PC-3 (cell line): ENCODE measurements around the gene ABCC10. TPM values are rescaled to one million over a fixed set of nuclear protein-coding genes. Genes with fewer than 3 reads are reported as not detected.
"Not testable (repeated sequence)": the region's sequence is repeated elsewhere in the genome, so short reads cannot be mapped to it uniquely, and the experiment has no call there.

Experiments used
- ATAC-seq: fragments of 200-7000 bp; cut with Tn5 transposase; 2 replicates; pipeline ENCODE4 v1.9.1; 2020; ENCODE audit warnings: mild to moderate bottlenecking, moderate library complexity
- BruUV-seq: library from RNA; stranded (reverse); fragments of 400-500 nt; replicated peaks from 2 replicates; lab custom pipeline; 2021; lab: Mats Ljungman, UMichigan
- CTCF ChIA-PET: fragments of 300-600 bp; sonication (Branson Sonifier 250); formaldehyde crosslinking; loops from one replicate; lab custom pipeline; 2022; ENCODE audit warnings: antibody characterized with exemption; lab: Charles Lee
- POLR2A ChIA-PET: fragments of 300-600 bp; sonication (Branson Sonifier 250); formaldehyde crosslinking; loops from one replicate; lab custom pipeline; 2022; ENCODE audit warnings: antibody characterized with exemption; ENCODE audit not compliant: unreplicated experiment; lab: Charles Lee
- DNase-seq: peaks from one replicate; pipeline ENCODE4 v3.0.0-alpha.2; 2015
- H2AFZ ChIP-seq: fragments of 300-600 bp; sonication (generic); 2 replicates; pipeline ENCODE4 v1.6.0; 2016; ENCODE audit warnings: antibody characterized with exemption, low read length
- H3F3A ChIP-seq: fragments of 300-600 bp; sonication (generic); one replicate; pipeline ENCODE4 v1.6.0; 2017; ENCODE audit warnings: antibody characterized with exemption, low read length, control low read depth, mild to moderate bottlenecking; ENCODE audit not compliant: unreplicated experiment
- H3K27ac ChIP-seq: fragments of 300-600 bp; sonication (generic); 2 replicates; pipeline ENCODE4 v1.5.1; 2016; ENCODE audit warnings: mild to moderate bottlenecking, low read length
- H3K27me3 ChIP-seq: fragments of 300-600 bp; sonication (generic); 2 replicates; pipeline ENCODE4 v1.6.1; 2016; ENCODE audit warnings: low read length, mixed read lengths
- H3K36me3 ChIP-seq: fragments of 300-600 bp; sonication (generic); 2 replicates; pipeline ENCODE4 v1.6.1; 2016; ENCODE audit warnings: low read depth, mixed run types, low read length, mixed read lengths
- H3K4me1 ChIP-seq: fragments of 300-600 bp; sonication (generic); 2 replicates; pipeline ENCODE4 v1.5.1; 2016; ENCODE audit warnings: low read length; ENCODE audit not compliant: insufficient read depth
- H3K4me2 ChIP-seq: fragments of 300-600 bp; sonication (generic); 2 replicates; pipeline ENCODE4 v1.6.0; 2016; ENCODE audit warnings: low read length
- H3K4me3 ChIP-seq: fragments of 300-600 bp; sonication (generic); 2 replicates; pipeline ENCODE4 v1.5.1; 2016; ENCODE audit warnings: mild to moderate bottlenecking, low read length, mixed read lengths
- H3K79me2 ChIP-seq: fragments of 300-600 bp; sonication (generic); 2 replicates; pipeline ENCODE4 v1.6.1; 2017; ENCODE audit warnings: low read length, mixed read lengths
- H3K9ac ChIP-seq: fragments of 300-600 bp; sonication (generic); 2 replicates; pipeline ENCODE4 v1.6.0; 2016; ENCODE audit warnings: mild to moderate bottlenecking, low read length
- H3K9me2 ChIP-seq: fragments of 300-600 bp; sonication (generic); replicated peaks from 2 replicates; pipeline ENCODE4 v1.6.1; 2016; ENCODE audit warnings: mixed run types, low read length, mixed read lengths
- H3K9me3 ChIP-seq: fragments of 300-600 bp; sonication (generic); 2 replicates; pipeline ENCODE4 v1.6.1; 2016; ENCODE audit warnings: low read length, mixed read lengths
- H4K20me1 ChIP-seq: fragments of 300-600 bp; sonication (generic); 2 replicates; pipeline ENCODE4 v1.6.1; 2016; ENCODE audit warnings: low read length, mixed read lengths
- EZH2 ChIP-seq: fragments of 300-600 bp; sonication (generic); IDR thresholded peaks from one replicate; pipeline ENCODE4 v1.6.1; 2017; ENCODE audit warnings: antibody characterized with exemption, mild to moderate bottlenecking, low read length; ENCODE audit not compliant: unreplicated experiment
- EZH2phosphoT487 ChIP-seq: fragments of 300-600 bp; sonication (generic); IDR thresholded peaks from 2 replicates; pipeline ENCODE4 v1.6.1; 2018; ENCODE audit warnings: mild to moderate bottlenecking, antibody characterized with exemption, low read length, borderline replicate concordance
- intact Hi-C: fragments of 100-400 bp; cut with micrococcal nuclease; formaldehyde crosslinking; loops from 2 replicates; pipeline ENCODE4 v1.9.0; 2023
- total RNA-seq: library from RNA; depleted of rRNA; stranded (reverse); fragments of >200 nt; gene quantifications from 2 replicates; pipeline ENCODE4 v1.2.3, GENCODE V29; 2014
- TF ChIP-seq, protein P1 (sequence below): fragments of 300-600 bp; sonication (generic); conservative IDR thresholded peaks from 2 replicates; pipeline ENCODE4 v1.5.1; 2017; ENCODE audit warnings: antibody characterized with exemption, low read depth, mild to moderate bottlenecking, low read length

ABCC10 gene
- total RNA-seq, 1 experiment from 2014 or later: 23.1 TPM

- intact Hi-C loops: no loop called here
- H3K27me3 ChIP-seq: no peaks in the 10 kb centered on the region
- no peaks in the 10 kb centered on the region for H3F3A ChIP-seq
- no peak for ATAC-seq
- H3K36me3 ChIP-seq: no peaks in the 10 kb centered on the region
- H3K9me3 ChIP-seq: no peaks in the 10 kb centered on the region
- no peak overlapping the region for H3K9ac ChIP-seq
- no peaks in the 10 kb centered on the region for H3K79me2 ChIP-seq
- no peak overlapping the region for H3K27ac ChIP-seq
- BruUV-seq: no TSS peak
- TF ChIP-seq, protein P1, sequence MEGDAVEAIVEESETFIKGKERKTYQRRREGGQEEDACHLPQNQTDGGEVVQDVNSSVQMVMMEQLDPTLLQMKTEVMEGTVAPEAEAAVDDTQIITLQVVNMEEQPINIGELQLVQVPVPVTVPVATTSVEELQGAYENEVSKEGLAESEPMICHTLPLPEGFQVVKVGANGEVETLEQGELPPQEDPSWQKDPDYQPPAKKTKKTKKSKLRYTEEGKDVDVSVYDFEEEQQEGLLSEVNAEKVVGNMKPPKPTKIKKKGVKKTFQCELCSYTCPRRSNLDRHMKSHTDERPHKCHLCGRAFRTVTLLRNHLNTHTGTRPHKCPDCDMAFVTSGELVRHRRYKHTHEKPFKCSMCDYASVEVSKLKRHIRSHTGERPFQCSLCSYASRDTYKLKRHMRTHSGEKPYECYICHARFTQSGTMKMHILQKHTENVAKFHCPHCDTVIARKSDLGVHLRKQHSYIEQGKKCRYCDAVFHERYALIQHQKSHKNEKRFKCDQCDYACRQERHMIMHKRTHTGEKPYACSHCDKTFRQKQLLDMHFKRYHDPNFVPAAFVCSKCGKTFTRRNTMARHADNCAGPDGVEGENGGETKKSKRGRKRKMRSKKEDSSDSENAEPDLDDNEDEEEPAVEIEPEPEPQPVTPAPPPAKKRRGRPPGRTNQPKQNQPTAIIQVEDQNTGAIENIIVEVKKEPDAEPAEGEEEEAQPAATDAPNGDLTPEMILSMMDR: no peak
- no peaks in the 10 kb centered on the region for H3K4me1 ChIP-seq
- no peak overlapping the region for H3K4me2 ChIP-seq
- H3K4me3 ChIP-seq: no peak overlapping the region
- H2AFZ ChIP-seq: no peak overlapping the region
- CTCF ChIA-PET: no interaction called here
- H4K20me1 ChIP-seq: no peaks in the 10 kb centered on the region
- no peaks in the 10 kb centered on the region for H3K9me2 ChIP-seq
- no peak for DNase-seq
- POLR2A ChIA-PET: no interaction called here
These were observed 10.4 kb upstream of the ABCC10 start for GRCh38 chr6:43416935-43417334.

- ChIA-PET POLR2A (no interaction called here), CTCF (no interaction called here)
- Histone ChIP-seq H3K9ac (no peak overlapping the region), H3K4me3 (no peak overlapping the region), H3K36me3 (no peaks in the 10 kb centered on the region), H3K79me2 (no peaks in the 10 kb centered on the region), H3F3A (no peaks in the 10 kb centered on the region), H4K20me1 (no peaks in the 10 kb centered on the region), H3K9me3 (no peaks in the 10 kb centered on the region), H2AFZ (no peak overlapping the region), H3K4me2 (no peak overlapping the region), H3K9me2 (no peaks in the 10 kb centered on the region), H3K27me3 (no peaks in the 10 kb centered on the region), H3K4me1 (no peaks in the 10 kb centered on the region), H3K27ac (no peak overlapping the region)
- ATAC-seq (no peak), DNase-seq (no peak)
- no peak for TF ChIP-seq EZH2
- TF ChIP-seq, protein P1: no peak
- no peak for TF ChIP-seq EZH2phosphoT487
- intact Hi-C loops: no loop called here
- no TSS peak for BruUV-seq
These were observed 7.2 kb upstream of the ABCC10 start for GRCh38 chr6:43420012-43420709.

GRCh38 chr6:43421831-43422230 is 5.5 kb upstream of the ABCC10 start:
- intact Hi-C loops: no loop called here

DNA sequence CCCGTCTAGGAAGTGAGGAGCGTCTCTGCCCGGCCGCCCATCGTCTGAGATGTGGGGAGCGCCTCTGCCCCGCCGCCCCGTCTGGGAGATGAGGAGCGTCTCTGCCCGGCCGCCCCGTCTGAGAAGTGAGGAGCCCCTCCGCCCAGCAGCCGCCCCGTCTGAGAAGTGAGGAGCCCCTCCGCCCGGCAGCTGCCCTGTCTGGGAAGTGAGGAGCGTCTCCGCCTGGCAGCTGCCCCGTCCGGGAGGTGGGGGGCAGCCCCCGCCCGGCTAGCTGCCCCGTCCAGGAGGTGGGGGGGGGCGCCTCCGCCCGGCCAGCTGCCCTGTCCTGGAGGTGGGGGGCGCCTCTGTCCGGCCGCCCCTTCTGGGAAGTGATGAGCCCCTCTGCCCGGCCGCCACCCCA is 2.3 kb upstream of the ABCC10 start:
- H4K20me1 ChIP-seq, intact Hi-C loops, H3K27me3 ChIP-seq, H3K9ac ChIP-seq, DNase-seq, H3K4me2 ChIP-seq, H3K4me3 ChIP-seq, H3K27ac ChIP-seq, ATAC-seq, H2AFZ ChIP-seq, CTCF ChIA-PET, H3F3A ChIP-seq, H3K4me1 ChIP-seq, H3K36me3 ChIP-seq, POLR2A ChIA-PET, BruUV-seq, H3K9me2 ChIP-seq, H3K9me3 ChIP-seq: not testable (repeated sequence)
- H3K79me2 ChIP-seq: peaks cover 22% of the 10 kb centered on the region

More at GRCh38 chr6:43421831-43422230, 5.5 kb upstream of the ABCC10 start:
- Histone ChIP-seq H3K4me2 (no peak overlapping the region), H4K20me1 (no peaks in the 10 kb centered on the region), H3F3A (no peaks in the 10 kb centered on the region), H3K4me1 (no peaks in the 10 kb centered on the region; the same call in 1 of the 2 replicates), H3K27me3 (no peaks in the 10 kb centered on the region), H3K9me2 (no peaks in the 10 kb centered on the region), H3K4me3 (no peak overlapping the region), H3K9ac (no peak overlapping the region), H2AFZ (no peak overlapping the region), H3K27ac (no peak overlapping the region), H3K79me2 (no peaks in the 10 kb centered on the region), H3K36me3 (no peaks in the 10 kb centered on the region), H3K9me3 (no peaks in the 10 kb centered on the region)
- TF ChIP-seq EZH2 (no peak), EZH2phosphoT487 (no peak)
- TF ChIP-seq, protein P1: no peak
- no TSS peak for BruUV-seq
- POLR2A ChIA-PET: no interaction called here
- no peak for DNase-seq
- ATAC-seq: no peak
- CTCF ChIA-PET: no interaction called here
